Brain microvascular endothelial cell (primary cell): ENCODE results near the gene NIPBL.

ENCODE experiments used
- DNase-seq: peaks from one replicate; pipeline ENCODE4 v3.0.0-alpha.2; 2020
- H3K27ac ChIP-seq: fragments of 250-450 bp; sonication (Bioruptor Pico); 2 replicates; pipeline ENCODE4 v1.5.1; 2020; ENCODE audit warnings: mild to moderate bottlenecking, moderate library complexity
- H3K27me3 ChIP-seq: fragments of 250-450 bp; sonication (Bioruptor Pico); replicated peaks from 2 replicates; pipeline ENCODE4 v1.5.1; 2020; ENCODE audit warnings: mild to moderate bottlenecking
- H3K36me3 ChIP-seq: fragments of 250-450 bp; sonication (Bioruptor Pico); replicated peaks from 2 replicates; pipeline ENCODE4 v1.5.1; 2020; ENCODE audit warnings: mild to moderate bottlenecking
- H3K4me3 ChIP-seq: 2 replicates; pipeline ENCODE4 v1.5.1; 2011; ENCODE audit warnings: low read depth, mild to moderate bottlenecking, control low read depth, low read length, moderate library complexity
- CTCF ChIP-seq: IDR thresholded peaks from 2 replicates; pipeline ENCODE4 v1.5.1; 2011; ENCODE audit warnings: low read depth, mild to moderate bottlenecking, moderate library complexity, low read length, control low read depth, inconsistent platforms; ENCODE audit errors: missing control alignments
- in situ Hi-C: cut with HindIII; loops from 2 replicates; pipeline ENCODE4 v1.10.0; 2017; ENCODE audit warnings: low sequenced_read_pairs, low pct_ligation_motif_present

Gene NIPBL

GRCh38 chr5:37060030-37060429 lies 183.5 kb downstream of the NIPBL start:
- in situ Hi-C loops, result no loop called here

DNA sequence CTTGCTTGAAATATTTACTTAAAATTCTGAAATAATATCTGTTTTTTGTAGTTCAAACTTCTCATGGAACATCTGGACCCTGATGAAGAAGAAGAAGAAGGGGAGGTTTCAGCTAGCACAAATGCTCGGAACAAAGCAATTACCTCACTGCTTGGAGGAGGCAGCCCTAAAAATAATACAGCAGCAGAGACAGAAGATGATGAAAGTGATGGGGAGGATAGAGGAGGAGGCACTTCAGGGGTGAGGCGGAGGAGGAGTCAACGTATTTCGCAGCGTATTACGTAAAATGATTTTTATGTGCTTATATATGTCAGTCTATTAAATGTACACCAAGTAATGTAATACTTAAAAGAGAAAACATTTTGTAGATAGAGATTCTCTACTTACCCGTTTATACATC lies 187.2 kb downstream of the NIPBL start:
- H3K4me3 ChIP-seq, result no peak overlapping the region
- in situ Hi-C loops, result no loop called here
- H3K36me3 ChIP-seq, result peaks cover 15% of the 10 kb centered on the region
- TF ChIP-seq CTCF, result no peak
- no peaks in the 10 kb centered on the region for H3K27me3 ChIP-seq
- no peak for DNase-seq
- no peak overlapping the region for H3K27ac ChIP-seq

More at GRCh38 chr5:37060030-37060429, 183.5 kb downstream of the NIPBL start:
- Histone ChIP-seq H3K27ac (no peak overlapping the region), H3K4me3 (no peak overlapping the region), H3K36me3 (peaks cover 19% of the 10 kb centered on the region), H3K27me3 (no peaks in the 10 kb centered on the region)
- DNase-seq, result no peak
- no peak for TF ChIP-seq CTCF

DNA sequence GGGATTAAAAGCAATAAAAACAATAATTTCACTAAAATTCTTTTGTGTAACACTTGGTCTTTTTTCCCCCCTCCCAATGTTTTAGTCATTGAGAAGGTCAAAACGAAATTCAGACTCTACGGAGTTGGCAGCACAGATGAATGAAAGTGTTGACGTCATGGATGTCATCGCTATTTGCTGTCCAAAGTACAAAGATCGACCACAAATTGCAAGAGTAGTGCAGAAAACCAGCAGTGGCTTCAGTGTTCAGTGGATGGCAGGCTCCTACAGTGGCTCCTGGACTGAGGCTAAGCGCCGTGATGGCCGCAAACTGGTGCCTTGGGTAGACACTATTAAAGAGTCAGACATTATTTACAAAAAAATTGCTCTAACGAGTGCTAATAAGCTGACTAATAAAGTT lies 187.9 kb downstream of the NIPBL start:
- TF ChIP-seq CTCF, result no peak
- H3K4me3 ChIP-seq, result no peak overlapping the region
- no peak for DNase-seq
- H3K27ac ChIP-seq, result no peak overlapping the region
- H3K27me3 ChIP-seq, result no peaks in the 10 kb centered on the region
- H3K36me3 ChIP-seq, result peaks cover 15% of the 10 kb centered on the region
- in situ Hi-C loops, result no loop called here

GRCh38 chr5:37071487-37071886 lies 194.9 kb downstream of the NIPBL start:
- Histone ChIP-seq H3K27ac (peak overlapping the region; percentile 84), H3K27me3 (no peaks in the 10 kb centered on the region), H3K4me3 (no peak overlapping the region), H3K36me3 (no peaks in the 10 kb centered on the region)
- TF ChIP-seq CTCF, result no peak
- in situ Hi-C loops, result no loop called here
- DNase-seq, result no peak

DNA sequence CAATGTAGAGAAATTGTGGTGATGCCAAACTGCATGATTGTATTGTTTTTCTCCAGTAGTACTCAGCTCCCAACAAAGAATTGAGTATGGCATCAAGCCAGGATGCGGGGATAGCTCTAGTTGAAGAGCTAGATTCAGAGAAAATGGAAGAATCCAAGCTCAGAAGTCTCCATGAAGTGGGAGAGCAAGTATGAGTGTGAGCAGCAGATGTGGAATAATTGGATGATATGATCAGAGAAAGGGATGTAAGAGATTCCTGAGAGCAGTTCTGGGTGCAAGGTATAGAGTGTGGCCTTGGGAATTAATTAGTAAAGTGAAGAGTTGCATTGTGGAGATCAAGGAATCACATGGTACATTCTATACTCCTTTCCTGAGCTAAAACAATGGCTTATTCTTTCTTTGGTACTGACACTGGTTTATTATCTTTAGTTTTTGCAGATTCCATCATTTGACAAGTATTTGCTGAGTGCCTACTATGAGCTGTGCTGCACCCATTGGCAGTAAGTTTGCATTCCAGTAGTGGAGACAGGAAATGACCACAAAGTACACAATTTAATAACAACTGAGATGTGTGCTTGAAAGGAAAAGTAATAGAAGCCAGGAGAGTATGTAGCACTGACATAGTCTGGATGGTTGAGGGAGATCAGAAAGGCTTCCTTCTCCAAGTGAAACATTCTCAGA lies 195.5 kb downstream of the NIPBL start:
- peak; percentile 87 for DNase-seq
- TF ChIP-seq CTCF, result no peak
- H3K36me3 ChIP-seq, result no peaks in the 10 kb centered on the region
- H3K27me3 ChIP-seq, result no peaks in the 10 kb centered on the region
- H3K27ac ChIP-seq, result peak overlapping the region; percentile 84
- in situ Hi-C loops, result no loop called here
- no peak overlapping the region for H3K4me3 ChIP-seq

- Histone ChIP-seq H3K27me3 (no peaks in the 10 kb centered on the region), H3K27ac (no peak overlapping the region), H3K36me3 (peaks cover 3% of the 10 kb centered on the region), H3K4me3 (no peak overlapping the region)
- in situ Hi-C loops, result no loop called here
- DNase-seq, result no peak
- TF ChIP-seq CTCF, result no peak
Measured at GRCh38 chr5:37075399-37075950, 198.9 kb downstream of the NIPBL start.
